GM10248 (cell line): ENCODE results near the gene RUNX3.

Experiments used
- CTCF ChIA-PET: fragments of 300-600 bp; sonication (Branson Sonifier 250); formaldehyde crosslinking; extraction: SDS; loops from one replicate; lab custom pipeline; 2021; ENCODE audit warnings: antibody characterized with exemption; lab: Yijun Ruan, JAX
- POLR2A ChIA-PET: fragments of 350-650 bp; sonication (Branson Sonifier 250); formaldehyde crosslinking; extraction: SDS; loops from one replicate; lab custom pipeline; 2020; ENCODE audit warnings: antibody characterized with exemption; lab: Yijun Ruan, JAX
- DNase-seq: peaks from one replicate; pipeline ENCODE4 v3.0.0; 2012; ENCODE audit errors: extremely low spot score
- TF ChIP-seq, protein P1 (sequence below): IDR thresholded peaks from 2 replicates; pipeline ENCODE4 v1.5.1; 2012; ENCODE audit warnings: mild to moderate bottlenecking, low read depth; ENCODE audit errors: extremely low read depth, missing control alignments, control extremely low read depth

Gene RUNX3

DNA sequence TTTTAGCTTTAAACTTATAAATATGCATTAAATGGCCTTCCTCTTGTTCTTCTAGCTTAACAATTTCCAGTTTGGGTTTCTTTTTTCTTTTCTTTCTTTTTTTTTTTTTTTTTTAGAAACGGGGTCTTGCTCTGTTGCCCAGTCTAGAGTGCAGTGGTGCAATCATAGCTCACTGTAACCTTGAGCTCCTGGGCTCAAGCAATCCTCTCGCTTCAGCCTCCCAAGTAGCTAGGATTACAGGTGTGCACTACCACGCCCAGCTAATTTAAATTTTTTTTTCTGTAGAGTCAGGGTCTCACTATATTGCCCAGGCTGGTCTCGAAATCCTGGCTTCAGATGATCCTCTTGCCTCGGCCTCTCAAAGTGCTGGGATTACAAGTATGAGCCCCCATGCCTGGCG lies 37.9 kb upstream of the RUNX3 start:
- TF ChIP-seq, protein P1, sequence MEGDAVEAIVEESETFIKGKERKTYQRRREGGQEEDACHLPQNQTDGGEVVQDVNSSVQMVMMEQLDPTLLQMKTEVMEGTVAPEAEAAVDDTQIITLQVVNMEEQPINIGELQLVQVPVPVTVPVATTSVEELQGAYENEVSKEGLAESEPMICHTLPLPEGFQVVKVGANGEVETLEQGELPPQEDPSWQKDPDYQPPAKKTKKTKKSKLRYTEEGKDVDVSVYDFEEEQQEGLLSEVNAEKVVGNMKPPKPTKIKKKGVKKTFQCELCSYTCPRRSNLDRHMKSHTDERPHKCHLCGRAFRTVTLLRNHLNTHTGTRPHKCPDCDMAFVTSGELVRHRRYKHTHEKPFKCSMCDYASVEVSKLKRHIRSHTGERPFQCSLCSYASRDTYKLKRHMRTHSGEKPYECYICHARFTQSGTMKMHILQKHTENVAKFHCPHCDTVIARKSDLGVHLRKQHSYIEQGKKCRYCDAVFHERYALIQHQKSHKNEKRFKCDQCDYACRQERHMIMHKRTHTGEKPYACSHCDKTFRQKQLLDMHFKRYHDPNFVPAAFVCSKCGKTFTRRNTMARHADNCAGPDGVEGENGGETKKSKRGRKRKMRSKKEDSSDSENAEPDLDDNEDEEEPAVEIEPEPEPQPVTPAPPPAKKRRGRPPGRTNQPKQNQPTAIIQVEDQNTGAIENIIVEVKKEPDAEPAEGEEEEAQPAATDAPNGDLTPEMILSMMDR, result no peak
- ChIA-PET CTCF (interaction anchor here (1.0 to 8.1 kb wide), 7 partner anchors 13 to 280 kb away, joined by 3 to 63 read pairs (median 6); no protein-coding TSS in a partner anchor), POLR2A (interaction anchor here (0.8 kb wide), 1 partner anchor 78 kb away, joined by 4 read pairs; no protein-coding TSS in a partner anchor)
- DNase-seq, result no peak

DNA sequence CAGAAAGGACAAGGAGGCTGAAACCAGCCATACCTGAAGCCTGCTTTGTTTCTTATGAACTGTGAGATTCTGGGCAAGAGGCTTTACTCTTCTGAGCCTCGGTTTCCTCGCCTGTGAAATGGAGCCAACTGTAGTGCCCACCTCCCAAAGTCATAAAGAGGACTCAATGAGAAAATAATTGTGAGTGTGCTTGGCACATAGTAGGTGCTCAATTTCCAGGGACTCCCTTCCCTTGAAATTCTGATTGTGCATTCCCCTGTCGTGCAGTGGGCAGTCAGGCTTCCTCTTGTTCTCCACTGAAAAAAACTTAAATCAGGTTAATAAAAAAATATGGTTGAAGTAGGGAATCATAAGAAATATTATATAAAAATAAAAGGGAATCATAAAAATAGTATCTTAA lies 37.5 kb upstream of the RUNX3 start:
- no peak for DNase-seq
- POLR2A ChIA-PET, result interaction anchor here (0.8 to 1.5 kb wide), 3 partner anchors 55 to 79 kb away, joined by 4 to 8 read pairs (median 4); no protein-coding TSS in a partner anchor
- TF ChIP-seq, protein P1, result no peak
- CTCF ChIA-PET, result interaction anchor here (1.0 to 8.1 kb wide), 8 partner anchors 13 to 279 kb away, joined by 3 to 63 read pairs (median 5); no protein-coding TSS in a partner anchor

GRCh38 chr1:24966724-24967346 lies 36.8 kb upstream of the RUNX3 start:
- POLR2A ChIA-PET, result interaction anchor here (1.0 to 2.5 kb wide), 3 partner anchors 56 to 67 kb away, joined by 4 to 8 read pairs (median 8); no protein-coding TSS in a partner anchor
- TF ChIP-seq, protein P1, result no peak
- peak; percentile 79 for DNase-seq
- CTCF ChIA-PET, result interaction anchor here (0.9 to 8.1 kb wide), 10 partner anchors 14 to 278 kb away, joined by 3 to 63 read pairs (median 4); no protein-coding TSS in a partner anchor

- TF ChIP-seq, protein P1, result no peak
- ChIA-PET CTCF (interaction anchor here (0.8 to 8.1 kb wide), 11 partner anchors 19 to 278 kb away, joined by 3 to 63 read pairs (median 5); no protein-coding TSS in a partner anchor), POLR2A (interaction anchor here (0.5 to 2.5 kb wide), 5 partner anchors 44 to 68 kb away, joined by 4 to 8 read pairs (median 6); no protein-coding TSS in a partner anchor)
- peak; percentile 48 for DNase-seq
These were observed 36.1 kb upstream of the RUNX3 start for GRCh38 chr1:24966121-24966723.

DNA sequence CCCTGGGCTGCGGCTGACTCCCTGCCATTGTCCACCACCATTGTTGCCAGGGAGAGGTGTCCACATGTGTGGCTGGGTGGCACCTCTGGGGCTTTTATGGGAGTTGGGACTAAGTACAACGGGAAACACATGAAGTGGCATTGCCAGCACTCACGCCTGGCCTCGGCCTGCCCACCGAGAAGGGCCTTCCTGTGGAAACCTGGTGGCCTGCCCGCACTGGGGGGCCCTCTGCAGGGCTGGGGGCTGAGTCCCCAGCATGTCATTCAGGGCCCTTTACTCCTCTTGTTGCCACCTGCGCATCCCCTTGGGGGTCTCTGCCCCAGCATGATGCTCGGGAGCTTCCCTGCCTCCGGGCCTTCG lies 35.5 kb upstream of the RUNX3 start:
- POLR2A ChIA-PET, result interaction anchor here (0.9 to 2.5 kb wide), 11 partner anchors 16 to 68 kb away, joined by 3 to 11 read pairs (median 5); partner anchors contain the start of gene RUNX3
- TF ChIP-seq, protein P1, result no peak
- CTCF ChIA-PET, result interaction anchor here (0.7 to 8.1 kb wide), 12 partner anchors 9 to 78 kb away, joined by 3 to 63 read pairs (median 6); no protein-coding TSS in a partner anchor
- no peak for DNase-seq
